ENCODE measurements around the gene CEACAM19.
"Not testable (repeated sequence)": the region's sequence is repeated elsewhere in the genome, so short reads cannot be mapped to it uniquely, and the experiment has no call there.

The CEACAM19 gene

GRCh38 chr19:44707794-44708193 is 36.5 kb downstream of the CEACAM19 start:
- no peak for DNase-seq (ENCODE audit: low spot score)
- in situ Hi-C loops (cut with MboI; ENCODE audit: low pct_unique_long_range_greater_than_20kb, low sequenced_read_pairs, unreplicated experiment), result no loop called here
- TF ChIP-seq CTCF (IDR thresholded peaks at IDR 0.05; ENCODE audit: extremely low read depth, insufficient read depth, missing control alignments), result no peak

GRCh38 chr19:44708940-44709339 is 37.7 kb downstream of the CEACAM19 start:
- in situ Hi-C loops (cut with MboI; ENCODE audit: low pct_unique_long_range_greater_than_20kb, low sequenced_read_pairs, unreplicated experiment), result no loop called here
- no peak for DNase-seq (ENCODE audit: low spot score)
- TF ChIP-seq CTCF (IDR thresholded peaks at IDR 0.05; ENCODE audit: extremely low read depth, insufficient read depth, missing control alignments), result no peak

- DNase-seq (ENCODE audit: low spot score); in situ Hi-C loops (cut with MboI; ENCODE audit: low pct_unique_long_range_greater_than_20kb, low sequenced_read_pairs, unreplicated experiment): not testable (repeated sequence)
Measured at GRCh38 chr19:44709434-44710266, 38.4 kb downstream of the CEACAM19 start.

GRCh38 chr19:44710483-44710882 is 39.2 kb downstream of the CEACAM19 start:
- DNase-seq (ENCODE audit: low spot score), result no peak
- no peak for TF ChIP-seq CTCF (IDR thresholded peaks at IDR 0.05; ENCODE audit: extremely low read depth, insufficient read depth, missing control alignments)
- in situ Hi-C loops (cut with MboI; ENCODE audit: low pct_unique_long_range_greater_than_20kb, low sequenced_read_pairs, unreplicated experiment), result no loop called here

GRCh38 chr19:44712864-44713515 is 41.7 kb downstream of the CEACAM19 start:
- no peak for TF ChIP-seq CTCF (IDR thresholded peaks at IDR 0.05; ENCODE audit: extremely low read depth, insufficient read depth, missing control alignments)
- in situ Hi-C loops (cut with MboI; ENCODE audit: low pct_unique_long_range_greater_than_20kb, low sequenced_read_pairs, unreplicated experiment), result no loop called here
- DNase-seq (ENCODE audit: low spot score), result no peak

- no peak for TF ChIP-seq CTCF (IDR thresholded peaks at IDR 0.05; ENCODE audit: extremely low read depth, insufficient read depth, missing control alignments)
- DNase-seq (ENCODE audit: low spot score), result no peak
- in situ Hi-C loops (cut with MboI; ENCODE audit: low pct_unique_long_range_greater_than_20kb, low sequenced_read_pairs, unreplicated experiment), result no loop called here
Measured at GRCh38 chr19:44714597-44715169, 43.4 kb downstream of the CEACAM19 start.

GRCh38 chr19:44717603-44718002 is 46.3 kb downstream of the CEACAM19 start:
- in situ Hi-C loops (cut with MboI; ENCODE audit: low pct_unique_long_range_greater_than_20kb, low sequenced_read_pairs, unreplicated experiment), result no loop called here
- DNase-seq (ENCODE audit: low spot score), result no peak

More at GRCh38 chr19:44717603-44718002, 46.3 kb downstream of the CEACAM19 start:
- no peak for TF ChIP-seq CTCF (IDR thresholded peaks at IDR 0.05; ENCODE audit: extremely low read depth, insufficient read depth, missing control alignments)

Measured in GM13977 (cell line).